Large intestine (tissue), 3 donors: ENCODE measurements around the gene APOF. TPM values are rescaled to one million over a fixed set of nuclear protein-coding genes. Genes with fewer than 3 reads are reported as not detected.
A peak's percentile ranks its signal among the peaks of the same experiment; 100 is the strongest.

Experiments
- DNase-seq, 2 donors: peaks; one replicate each; pipeline versions ENCODE4 v3.0.0 to v3.0.0-alpha.2; 2013
- H3K27ac ChIP-seq: one replicate; pipeline ENCODE4 v1.5.1; 2013; ENCODE audit warnings: low read length
- H3K27me3 ChIP-seq: 2 replicates; pipeline ENCODE4 v1.6.1; 2013; ENCODE audit warnings: low read length; ENCODE audit not compliant: control insufficient read depth, insufficient read depth
- H3K36me3 ChIP-seq: 2 replicates; pipeline ENCODE4 v1.6.1; 2013; ENCODE audit warnings: low read length; ENCODE audit not compliant: control insufficient read depth, insufficient read depth
- H3K4me1 ChIP-seq: one replicate; pipeline ENCODE4 v1.6.1; 2013; ENCODE audit warnings: low read length; ENCODE audit not compliant: control insufficient read depth, insufficient read depth
- H3K4me3 ChIP-seq: one replicate; pipeline ENCODE4 v1.5.1; 2013; ENCODE audit warnings: low read length
- H3K9me3 ChIP-seq: one replicate; pipeline ENCODE4 v1.6.1; 2013; ENCODE audit warnings: mild to moderate bottlenecking, low read depth, low read length, moderate library complexity; ENCODE audit not compliant: control insufficient read depth
- WGBS: methylation state at CpG from one replicate; pipeline ENCODE4 v1.1.5; 2013; ENCODE audit warnings: low lambda C conversion rate; ENCODE audit not compliant: insufficient coverage; 5-methylcytosine and 5-hydroxymethylcytosine counted together
- polyA plus RNA-seq: library from polyadenylated mRNA; unstranded; fragments of 120-200 nt; gene quantifications from one replicate; pipeline ENCODE4 v1.2.1, GENCODE V29; 2013

Gene APOF
- polyA plus RNA-seq, 1 donor: 0.06 TPM

GRCh38 chr12:56392331-56392730 lies 29.7 kb upstream of the APOF start:
- 100% methylated on average over 1 of the region's 2 CpGs for WGBS
- H3K9me3 ChIP-seq: no peaks in the 10 kb centered on the region
- no peaks in the 10 kb centered on the region for H3K36me3 ChIP-seq
- no peak overlapping the region for H3K4me3 ChIP-seq
- H3K27me3 ChIP-seq: no peaks in the 10 kb centered on the region
- no peak overlapping the region for H3K27ac ChIP-seq
- no peak for DNase-seq
- peaks cover 4% of the 10 kb centered on the region for H3K4me1 ChIP-seq

- DNase-seq: no peak
- Histone ChIP-seq H3K36me3 (no peaks in the 10 kb centered on the region), H3K4me3 (no peak overlapping the region), H3K9me3 (no peaks in the 10 kb centered on the region), H3K27me3 (no peaks in the 10 kb centered on the region), H3K4me1 (peaks cover 4% of the 10 kb centered on the region), H3K27ac (no peak overlapping the region)
- no CpG with 5 or more reads among the region's 1 CpG for WGBS
These were observed 29.1 kb upstream of the APOF start for GRCh38 chr12:56391721-56392120.

- no peaks in the 10 kb centered on the region for H3K9me3 ChIP-seq
- peak; percentile 35 to 68 for DNase-seq
- no peaks in the 10 kb centered on the region for H3K27me3 ChIP-seq
- H3K4me3 ChIP-seq: no peak overlapping the region
- H3K27ac ChIP-seq: peak overlapping the region; percentile 8
- no peaks in the 10 kb centered on the region for H3K36me3 ChIP-seq
- WGBS: 20% methylated on average over 1 of the region's 5 CpGs
- peaks cover 4% of the 10 kb centered on the region for H3K4me1 ChIP-seq
These were observed 26.8 kb upstream of the APOF start for GRCh38 chr12:56389412-56389811.

- no peak overlapping the region for H3K4me3 ChIP-seq
- no peaks in the 10 kb centered on the region for H3K36me3 ChIP-seq
- DNase-seq: no peak
- H3K9me3 ChIP-seq: no peaks in the 10 kb centered on the region
- no peak overlapping the region for H3K27ac ChIP-seq
- H3K27me3 ChIP-seq: no peaks in the 10 kb centered on the region
- peaks cover 4% of the 10 kb centered on the region for H3K4me1 ChIP-seq
- WGBS: 83% methylated on average over 1 of the region's 7 CpGs
These were observed 24.6 kb upstream of the APOF start for GRCh38 chr12:56387152-56387736.

GRCh38 chr12:56385873-56386272 lies 23.2 kb upstream of the APOF start:
- Histone ChIP-seq H3K4me3 (no peak overlapping the region), H3K36me3 (no peaks in the 10 kb centered on the region), H3K4me1 (peaks cover 4% of the 10 kb centered on the region), H3K27me3 (no peaks in the 10 kb centered on the region), H3K27ac (no peak overlapping the region), H3K9me3 (no peaks in the 10 kb centered on the region)
- no CpG with 5 or more reads among the region's 1 CpG for WGBS
- peak; percentile 40 to 52 for DNase-seq

- Histone ChIP-seq H3K27ac (no peak overlapping the region), H3K27me3 (no peaks in the 10 kb centered on the region), H3K4me1 (no peaks in the 10 kb centered on the region), H3K36me3 (no peaks in the 10 kb centered on the region), H3K4me3 (no peak overlapping the region), H3K9me3 (no peaks in the 10 kb centered on the region)
- DNase-seq: no peak
- 97% methylated on average over 7 of the region's 16 CpGs for WGBS
These were observed 20.0 kb upstream of the APOF start for GRCh38 chr12:56382611-56383010.

GRCh38 chr12:56377989-56378316 lies 15.3 kb upstream of the APOF start:
- no peak overlapping the region for H3K4me3 ChIP-seq
- peaks cover 11% of the 10 kb centered on the region for H3K4me1 ChIP-seq
- no peaks in the 10 kb centered on the region for H3K36me3 ChIP-seq
- H3K27me3 ChIP-seq: no peaks in the 10 kb centered on the region
- H3K27ac ChIP-seq: no peak overlapping the region
- peaks cover 3% of the 10 kb centered on the region for H3K9me3 ChIP-seq
- 17% methylated on average over 1 of the region's 1 CpG for WGBS
- no peak for DNase-seq

GRCh38 chr12:56377310-56377988 lies 14.8 kb upstream of the APOF start:
- DNase-seq: peak; percentile 34 to 50
- no peak overlapping the region for H3K27ac ChIP-seq
- no peak overlapping the region for H3K4me3 ChIP-seq
- H3K9me3 ChIP-seq: peaks cover 3% of the 10 kb centered on the region
- WGBS: 62% methylated on average over 2 of the region's 4 CpGs
- H3K4me1 ChIP-seq: peaks cover 11% of the 10 kb centered on the region
- no peaks in the 10 kb centered on the region for H3K36me3 ChIP-seq
- H3K27me3 ChIP-seq: no peaks in the 10 kb centered on the region

- no peak for DNase-seq
- WGBS: 100% methylated on average over 3 of the region's 11 CpGs
These were observed 13.2 kb upstream of the APOF start for GRCh38 chr12:56375598-56376434.

GRCh38 chr12:56374726-56375597 lies 12.3 kb upstream of the APOF start:
- WGBS: 63% methylated on average over 3 of the region's 7 CpGs
- peaks cover 11% of the 10 kb centered on the region for H3K4me1 ChIP-seq
- H3K36me3 ChIP-seq: no peaks in the 10 kb centered on the region
- H3K27me3 ChIP-seq: no peaks in the 10 kb centered on the region
- H3K4me3 ChIP-seq: no peak overlapping the region
- H3K9me3 ChIP-seq: peaks cover 3% of the 10 kb centered on the region
- H3K27ac ChIP-seq: peak overlapping the region; percentile 66
- DNase-seq: peak; percentile 57 to 81

More at GRCh38 chr12:56375598-56376434, 13.2 kb upstream of the APOF start:
- Histone ChIP-seq H3K4me1 (peaks cover 11% of the 10 kb centered on the region), H3K36me3 (no peaks in the 10 kb centered on the region), H3K9me3 (peaks cover 3% of the 10 kb centered on the region), H3K27me3 (no peaks in the 10 kb centered on the region), H3K4me3 (no peak overlapping the region), H3K27ac (peak overlapping the region; percentile 66)
